ENCODE results near the gene RUFY2.

GRCh38 chr10:68435803-68436202, 28.7 kb upstream of the RUFY2 start:
- no peak for TF ChIP-seq POLR2AphosphoS5 (IDR thresholded peaks at IDR 0.05; ENCODE audit: insufficient read depth, low read depth, low read length)
- TF ChIP-seq, protein P1, sequence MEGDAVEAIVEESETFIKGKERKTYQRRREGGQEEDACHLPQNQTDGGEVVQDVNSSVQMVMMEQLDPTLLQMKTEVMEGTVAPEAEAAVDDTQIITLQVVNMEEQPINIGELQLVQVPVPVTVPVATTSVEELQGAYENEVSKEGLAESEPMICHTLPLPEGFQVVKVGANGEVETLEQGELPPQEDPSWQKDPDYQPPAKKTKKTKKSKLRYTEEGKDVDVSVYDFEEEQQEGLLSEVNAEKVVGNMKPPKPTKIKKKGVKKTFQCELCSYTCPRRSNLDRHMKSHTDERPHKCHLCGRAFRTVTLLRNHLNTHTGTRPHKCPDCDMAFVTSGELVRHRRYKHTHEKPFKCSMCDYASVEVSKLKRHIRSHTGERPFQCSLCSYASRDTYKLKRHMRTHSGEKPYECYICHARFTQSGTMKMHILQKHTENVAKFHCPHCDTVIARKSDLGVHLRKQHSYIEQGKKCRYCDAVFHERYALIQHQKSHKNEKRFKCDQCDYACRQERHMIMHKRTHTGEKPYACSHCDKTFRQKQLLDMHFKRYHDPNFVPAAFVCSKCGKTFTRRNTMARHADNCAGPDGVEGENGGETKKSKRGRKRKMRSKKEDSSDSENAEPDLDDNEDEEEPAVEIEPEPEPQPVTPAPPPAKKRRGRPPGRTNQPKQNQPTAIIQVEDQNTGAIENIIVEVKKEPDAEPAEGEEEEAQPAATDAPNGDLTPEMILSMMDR (IDR thresholded peaks at IDR 0.05; ENCODE audit: extremely low read depth in 1 of 2, insufficient read depth in 1 of 2, low read depth in 1 of 2, low read length in 2 of 2) = no peak
- TF ChIP-seq POLR2A (IDR thresholded peaks at IDR 0.05; ENCODE audit: low read depth, low read length) = no peak
- TF ChIP-seq JUN (IDR thresholded peaks at IDR 0.05; ENCODE audit: borderline replicate concordance, insufficient read depth, insufficient read length, low read depth) = no peak
- TF ChIP-seq EZH2 (IDR thresholded peaks at IDR 0.05; ENCODE audit: borderline replicate concordance, low read depth, low read length, severe bottlenecking) = no peak
- no peak for TF ChIP-seq FOS (IDR thresholded peaks at IDR 0.05; ENCODE audit: borderline replicate concordance, insufficient read depth, low read length)
- no peak for TF ChIP-seq MAX (IDR thresholded peaks at IDR 0.05; ENCODE audit: insufficient read depth, insufficient read length)

Data from endothelial cell of umbilical vein (primary cell).